Measurements from ENCODE around the gene KLHL7.

- TF ChIP-seq POLR2AphosphoS5 (IDR thresholded peaks at IDR 0.05; ENCODE audit: insufficient read depth, low read depth, low read length) (no peak), EZH2 (IDR thresholded peaks at IDR 0.05; ENCODE audit: borderline replicate concordance, low read depth, low read length, severe bottlenecking) (no peak), JUN (IDR thresholded peaks at IDR 0.05; ENCODE audit: borderline replicate concordance, insufficient read depth, insufficient read length, low read depth) (no peak), CTCF (IDR thresholded peaks at IDR 0.05; ENCODE audit: extremely low read depth in 1 of 2, insufficient read depth in 1 of 2, low read depth in 1 of 2, low read length in 2 of 2) (no peak), FOS (IDR thresholded peaks at IDR 0.05; ENCODE audit: borderline replicate concordance, insufficient read depth, low read length) (no peak), GATA2 (IDR thresholded peaks at IDR 0.05; ENCODE audit: insufficient read depth, insufficient read length, low read depth, low read length) (no peak), POLR2A (IDR thresholded peaks at IDR 0.05; ENCODE audit: low read depth, low read length) (no peak), MYC (IDR thresholded peaks at IDR 0.05; ENCODE audit: low read depth, low read length) (no peak)
- TF ChIP-seq, protein P1, sequence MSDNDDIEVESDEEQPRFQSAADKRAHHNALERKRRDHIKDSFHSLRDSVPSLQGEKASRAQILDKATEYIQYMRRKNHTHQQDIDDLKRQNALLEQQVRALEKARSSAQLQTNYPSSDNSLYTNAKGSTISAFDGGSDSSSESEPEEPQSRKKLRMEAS (IDR thresholded peaks at IDR 0.05; ENCODE audit: insufficient read depth, insufficient read length) = no peak
Observed at GRCh38 chr7:23120106-23120505, 14.5 kb downstream of the KLHL7 start.
